ENCODE data around the gene RABGAP1L.
"Not testable (repeated sequence)": the region's sequence is repeated elsewhere in the genome, so short reads cannot be mapped to it uniquely, and the experiment has no call there.

RABGAP1L gene

GRCh38 chr1:174786358-174786757, 627.0 kb downstream of the RABGAP1L start:
- DNase-seq = no peak

GRCh38 chr1:174786760-174787159, 627.4 kb downstream of the RABGAP1L start:
- DNase-seq = no peak

DNA sequence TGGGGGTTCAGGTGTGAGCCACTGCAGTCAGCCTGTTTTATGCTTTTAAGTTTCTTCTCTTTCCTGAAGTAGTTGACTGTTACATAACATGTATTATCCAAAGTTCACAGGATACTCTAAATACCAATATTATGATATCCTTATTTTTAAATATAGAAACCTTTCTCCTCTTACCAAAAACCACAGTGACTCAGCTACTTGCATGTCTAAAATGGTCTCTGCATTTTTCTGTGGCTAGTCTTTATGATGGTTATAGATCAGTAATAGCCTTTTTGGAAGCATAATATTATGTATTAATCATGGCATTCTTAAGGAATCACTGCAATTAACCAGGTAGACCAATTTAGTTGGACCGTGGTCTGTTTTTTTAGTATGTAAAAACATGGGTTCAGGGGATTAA, 629.7 kb downstream of the RABGAP1L start:
- no peak for DNase-seq

DNA sequence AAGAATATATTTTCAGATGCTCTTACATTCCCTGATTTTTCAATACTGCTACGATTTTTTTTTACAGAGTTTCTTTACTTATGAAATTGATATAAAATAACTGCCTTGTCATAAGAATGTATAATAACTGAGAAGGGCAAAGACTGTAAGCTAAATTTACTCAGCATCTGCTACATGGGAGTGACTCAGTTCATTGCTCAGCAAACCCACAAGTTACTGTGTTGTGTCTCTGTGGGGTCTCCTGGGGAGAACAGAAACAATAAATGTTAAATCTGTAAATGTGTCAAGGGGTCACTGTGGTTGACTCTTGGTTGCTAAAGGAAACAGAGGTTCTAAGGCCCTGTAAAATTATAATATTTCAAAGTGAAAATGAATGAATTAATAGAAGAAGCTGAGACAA, 630.1 kb downstream of the RABGAP1L start:
- DNase-seq = no peak

GRCh38 chr1:174791863-174792262, 632.5 kb downstream of the RABGAP1L start:
- DNase-seq = no peak

DNA sequence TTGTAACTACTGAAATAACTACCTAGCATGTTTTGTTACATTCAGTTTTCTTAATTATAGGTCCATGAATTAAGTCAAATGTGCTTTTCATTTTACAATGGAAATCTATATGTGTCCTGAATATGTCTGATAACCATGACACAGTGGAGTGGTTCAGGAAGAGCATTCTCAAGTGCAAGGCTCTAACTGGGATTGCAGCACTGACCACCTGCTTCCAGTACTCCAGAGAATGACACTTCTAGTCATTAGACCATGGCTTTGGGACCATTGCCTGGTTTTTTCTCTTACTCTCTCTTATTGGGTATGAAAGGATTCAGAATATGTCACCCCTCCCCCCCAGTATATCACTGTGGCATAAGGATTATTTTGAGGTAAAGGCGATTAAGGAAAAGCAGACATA, 635.5 kb downstream of the RABGAP1L start:
- DNase-seq = no peak

- no peak for DNase-seq
These were observed 636.5 kb downstream of the RABGAP1L start for GRCh38 chr1:174795806-174796205.

GRCh38 chr1:174797398-174797797, 638.1 kb downstream of the RABGAP1L start:
- no peak for DNase-seq

DNA sequence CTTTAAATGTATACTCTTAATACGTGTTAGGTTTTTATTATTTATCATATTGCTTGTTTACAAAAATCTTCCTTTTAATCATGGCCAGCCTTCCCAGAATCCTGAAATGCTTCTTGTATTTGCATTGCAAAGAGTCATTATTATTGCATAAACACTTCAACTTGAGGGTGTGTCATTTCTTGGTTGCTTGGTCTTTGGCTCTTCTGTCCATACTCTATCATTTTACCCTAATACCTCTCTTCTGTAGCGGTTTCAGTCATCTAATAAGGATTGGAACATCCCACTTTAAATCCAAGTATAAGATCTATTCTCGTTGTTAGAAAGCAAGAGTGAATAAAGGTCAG, 639.8 kb downstream of the RABGAP1L start:
- no peak for DNase-seq

GRCh38 chr1:174800216-174800851, 641.0 kb downstream of the RABGAP1L start:
- no peak for DNase-seq

GRCh38 chr1:174800876-174801275, 641.6 kb downstream of the RABGAP1L start:
- DNase-seq = no peak

GRCh38 chr1:174809755-174810280, 650.5 kb downstream of the RABGAP1L start:
- no peak for DNase-seq

DNA sequence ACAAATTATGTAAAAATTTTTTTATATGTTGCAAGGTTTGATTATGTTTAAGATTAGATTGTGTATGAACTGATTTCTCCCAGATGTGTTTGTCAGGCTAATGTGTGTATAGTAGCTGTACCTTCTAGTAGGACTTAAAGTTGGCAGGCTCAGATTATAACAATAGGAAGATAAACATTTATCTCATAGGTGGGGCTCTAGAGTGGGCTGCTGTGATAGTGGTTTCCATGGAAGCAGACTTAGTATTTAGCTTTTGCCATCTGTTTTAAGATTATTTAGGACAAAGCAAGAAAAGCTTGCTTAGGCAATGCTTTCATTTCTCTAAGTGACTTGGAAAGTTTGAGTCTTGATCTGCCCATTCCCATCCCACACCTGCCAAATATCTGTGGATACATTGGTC, 652.7 kb downstream of the RABGAP1L start:
- no peak for DNase-seq

DNA sequence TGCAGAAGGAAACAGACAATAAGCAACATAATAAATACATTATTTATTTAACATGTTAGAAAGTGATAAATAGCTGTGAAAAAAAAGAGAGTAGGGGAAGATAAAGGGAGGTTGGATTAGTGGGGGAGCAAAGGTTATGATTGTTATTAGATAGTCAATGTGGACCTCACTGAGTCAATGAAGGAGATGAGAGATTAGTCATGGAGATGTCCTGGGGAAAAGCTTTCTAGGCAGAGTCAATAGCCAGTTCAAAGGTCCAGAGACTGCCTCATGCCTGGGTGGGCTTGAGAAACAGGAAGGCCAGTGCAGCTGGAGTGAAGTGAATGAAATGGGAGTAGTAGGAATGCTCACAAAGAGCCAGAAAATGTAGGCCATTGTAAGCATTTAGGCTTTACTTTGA, 653.3 kb downstream of the RABGAP1L start:
- DNase-seq = no peak

DNA sequence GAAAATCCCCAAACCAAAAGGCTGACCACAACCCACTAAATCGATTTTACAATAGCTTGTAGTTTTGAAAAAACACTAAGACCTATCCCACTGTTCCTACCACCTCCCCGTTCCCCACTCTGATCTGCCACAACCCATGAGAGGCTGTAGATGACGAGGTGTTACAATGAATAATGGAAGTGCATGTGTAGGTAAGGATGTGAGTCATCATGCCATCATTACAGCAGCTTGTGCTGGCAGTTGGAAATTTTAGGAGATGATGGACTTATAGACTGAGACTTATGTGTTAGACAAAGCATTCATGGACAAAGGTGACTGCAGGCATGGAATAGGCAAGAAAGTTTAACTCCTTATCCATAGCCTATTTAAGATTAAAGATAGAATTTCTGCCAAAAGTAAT, 655.7 kb downstream of the RABGAP1L start:
- no peak for DNase-seq

- DNase-seq = no peak
These were observed 656.2 kb downstream of the RABGAP1L start for GRCh38 chr1:174815474-174815908.

DNA sequence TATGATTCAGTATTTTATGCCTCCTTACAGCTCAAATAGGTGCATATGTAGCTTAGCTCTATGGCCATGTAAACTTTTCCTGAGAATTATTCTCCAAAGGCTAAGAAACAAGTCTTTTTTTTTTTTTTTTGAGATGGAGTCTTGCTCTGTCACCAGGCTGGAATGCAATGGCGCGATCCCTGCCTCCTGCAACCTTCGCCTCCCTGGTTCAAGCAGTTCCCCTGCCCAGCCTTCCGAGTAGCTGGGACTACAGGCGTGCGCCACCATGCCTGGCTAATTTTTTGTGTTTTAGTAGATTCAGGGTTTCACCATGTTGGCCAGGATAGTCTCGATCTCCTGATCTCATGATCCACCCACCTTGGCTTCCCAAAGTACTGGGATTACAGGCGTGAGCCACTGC, 657.3 kb downstream of the RABGAP1L start:
- not testable (repeated sequence) for DNase-seq

DNA sequence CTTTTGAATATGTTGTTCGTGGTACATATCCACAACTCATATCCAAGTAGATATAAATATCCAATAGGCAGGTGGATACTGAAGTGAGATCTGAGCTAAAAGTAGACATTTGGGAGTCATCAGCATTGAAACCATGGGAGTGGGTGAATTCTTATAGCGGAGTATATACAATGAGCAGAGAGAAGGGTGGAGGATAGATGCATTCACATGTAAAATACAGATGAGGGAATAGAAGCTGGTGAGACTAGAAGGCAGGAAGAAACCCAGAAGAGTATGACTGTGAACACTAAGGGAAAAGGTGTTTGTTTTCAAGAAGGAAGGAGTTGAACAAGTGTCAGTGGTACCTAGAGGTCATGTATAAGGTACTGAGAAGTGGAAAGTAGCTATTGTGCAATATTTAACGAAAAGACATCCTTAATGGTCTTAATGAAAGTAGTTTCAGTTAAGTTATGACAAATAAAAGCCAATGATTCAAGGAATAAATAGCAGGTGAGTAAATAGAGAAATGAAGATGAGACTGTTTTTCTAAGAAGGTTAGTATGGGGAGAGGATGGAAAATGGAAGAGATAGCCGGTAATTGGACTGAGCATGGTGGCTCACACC, 658.8 kb downstream of the RABGAP1L start:
- no peak for DNase-seq

GRCh38 chr1:174818951-174819350, 659.6 kb downstream of the RABGAP1L start:
- no peak for DNase-seq

GRCh38 chr1:174819596-174819995, 660.3 kb downstream of the RABGAP1L start:
- no peak for DNase-seq

GRCh38 chr1:174825127-174825526, 665.8 kb downstream of the RABGAP1L start:
- DNase-seq = no peak

- DNase-seq = no peak
These were observed 666.5 kb downstream of the RABGAP1L start for GRCh38 chr1:174825806-174826205.

DNA sequence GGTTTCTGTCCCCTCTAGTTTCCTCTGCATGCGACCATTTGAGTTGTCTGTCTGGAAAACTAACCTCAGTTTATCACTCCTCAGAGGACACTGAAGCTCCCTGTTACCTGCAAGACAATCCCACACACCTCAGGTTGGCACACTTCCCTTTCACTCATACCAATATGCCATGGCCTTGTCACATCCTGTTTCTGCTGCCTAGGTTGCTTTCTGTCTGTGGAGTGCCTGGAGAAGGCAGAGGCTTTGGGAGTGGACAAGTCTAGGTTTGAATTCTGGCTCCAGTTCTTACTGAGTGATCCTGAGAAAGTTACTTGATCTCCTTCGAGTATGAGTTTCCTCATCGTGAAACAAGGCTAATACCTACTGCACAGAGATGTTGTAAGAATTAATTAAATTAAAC, 668.9 kb downstream of the RABGAP1L start:
- DNase-seq = no peak

- DNase-seq = no peak
These were observed 670.7 kb downstream of the RABGAP1L start for GRCh38 chr1:174829990-174830389.

- no peak for DNase-seq
These were observed 677.2 kb downstream of the RABGAP1L start for GRCh38 chr1:174836543-174836942.

Data from stimulated activated CD4-positive, alpha-beta T cell treated with anti-CD3 and anti-CD28 coated beads, Interleukin-12 subunit alpha, Interleukin-12 subunit beta, amount 100 ng/mL, for 4 hours (primary cell).